ENCODE results near the gene TBCD.

The TBCD gene

DNA sequence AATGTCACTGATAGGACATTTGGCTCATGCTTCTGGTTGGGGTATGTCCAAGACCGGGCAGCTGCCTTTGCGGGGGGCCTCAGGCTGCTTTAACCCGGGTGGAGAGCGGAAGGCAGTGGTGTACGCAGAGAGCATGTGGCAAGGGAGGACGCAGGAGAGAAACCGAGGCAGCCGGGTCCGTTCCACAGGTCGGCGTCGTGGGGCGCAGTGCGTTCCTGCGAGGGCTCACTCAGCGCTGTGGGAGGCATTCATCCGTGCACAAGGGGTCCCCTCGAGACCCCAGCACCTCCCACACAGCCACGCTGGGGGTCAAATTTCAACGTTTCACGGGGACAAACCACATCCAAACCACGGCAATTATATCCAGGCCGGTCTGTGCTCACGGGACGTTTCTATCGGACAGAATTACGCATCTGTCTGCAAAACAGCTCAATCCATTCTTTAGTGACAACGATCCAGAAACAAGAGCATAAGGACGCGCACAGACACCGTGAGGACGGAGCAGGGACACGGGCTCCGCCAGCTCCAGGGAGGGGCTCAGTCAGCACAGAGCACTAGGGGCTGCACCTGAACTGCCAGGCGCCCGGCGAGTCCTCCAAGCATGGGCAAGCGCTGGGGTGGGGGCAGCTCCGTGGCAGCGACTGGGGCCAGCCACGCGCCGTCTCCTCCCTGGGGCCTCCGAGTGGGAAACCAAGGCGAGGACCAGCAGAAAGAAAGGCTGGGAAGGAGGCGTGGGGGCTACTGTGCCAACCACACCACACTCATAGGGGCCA, 219.1 kb downstream of the TBCD start:
- no peak overlapping the region for H3K4me3 ChIP-seq (ENCODE audit: low read depth, low read length)
- TF ChIP-seq, protein P1, sequence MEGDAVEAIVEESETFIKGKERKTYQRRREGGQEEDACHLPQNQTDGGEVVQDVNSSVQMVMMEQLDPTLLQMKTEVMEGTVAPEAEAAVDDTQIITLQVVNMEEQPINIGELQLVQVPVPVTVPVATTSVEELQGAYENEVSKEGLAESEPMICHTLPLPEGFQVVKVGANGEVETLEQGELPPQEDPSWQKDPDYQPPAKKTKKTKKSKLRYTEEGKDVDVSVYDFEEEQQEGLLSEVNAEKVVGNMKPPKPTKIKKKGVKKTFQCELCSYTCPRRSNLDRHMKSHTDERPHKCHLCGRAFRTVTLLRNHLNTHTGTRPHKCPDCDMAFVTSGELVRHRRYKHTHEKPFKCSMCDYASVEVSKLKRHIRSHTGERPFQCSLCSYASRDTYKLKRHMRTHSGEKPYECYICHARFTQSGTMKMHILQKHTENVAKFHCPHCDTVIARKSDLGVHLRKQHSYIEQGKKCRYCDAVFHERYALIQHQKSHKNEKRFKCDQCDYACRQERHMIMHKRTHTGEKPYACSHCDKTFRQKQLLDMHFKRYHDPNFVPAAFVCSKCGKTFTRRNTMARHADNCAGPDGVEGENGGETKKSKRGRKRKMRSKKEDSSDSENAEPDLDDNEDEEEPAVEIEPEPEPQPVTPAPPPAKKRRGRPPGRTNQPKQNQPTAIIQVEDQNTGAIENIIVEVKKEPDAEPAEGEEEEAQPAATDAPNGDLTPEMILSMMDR (IDR thresholded peaks at IDR 0.05; ENCODE audit: low read depth, low read length, missing control alignments) = no peak
- H3K27ac ChIP-seq = no peak overlapping the region
- H3K27me3 ChIP-seq (replicated peaks) = no peaks in the 10 kb centered on the region
- in situ Hi-C loops (cut with HindIII; ENCODE audit: low pct_ligation_motif_present, low sequenced_read_pairs) = no loop called here
- H3K36me3 ChIP-seq (replicated peaks) = no peaks in the 10 kb centered on the region
- DNase-seq = no peak

DNA sequence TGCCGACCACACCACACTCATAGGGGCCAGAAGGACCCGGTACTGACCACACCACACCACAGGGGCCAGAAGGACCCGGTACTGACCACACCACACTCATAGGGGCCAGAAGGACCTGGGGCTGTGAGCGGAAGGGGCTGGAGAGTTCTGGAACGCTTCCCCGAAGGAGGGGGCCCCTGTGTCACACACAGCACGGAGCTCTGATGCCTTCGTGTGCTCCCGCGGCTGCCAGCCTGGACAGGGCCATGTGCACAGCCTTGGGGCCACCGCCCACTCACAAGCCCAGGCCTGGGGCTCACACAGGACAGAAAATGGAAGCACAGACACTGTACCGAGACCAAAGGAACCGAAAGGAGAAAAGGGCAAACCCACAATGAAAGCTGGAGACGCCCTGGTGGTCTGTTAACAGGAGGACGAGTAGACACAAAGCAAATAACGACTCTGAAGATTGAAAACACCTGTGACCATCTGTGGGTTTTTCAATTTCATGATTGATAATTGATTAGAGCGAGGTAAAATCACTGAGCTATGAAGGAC, 221.0 kb downstream of the TBCD start:
- H3K27me3 ChIP-seq (replicated peaks) = no peaks in the 10 kb centered on the region
- no peak overlapping the region for H3K4me3 ChIP-seq (ENCODE audit: low read depth, low read length)
- no peaks in the 10 kb centered on the region for H3K36me3 ChIP-seq (replicated peaks)
- no peak for DNase-seq
- in situ Hi-C loops (cut with HindIII; ENCODE audit: low pct_ligation_motif_present, low sequenced_read_pairs) = no loop called here
- H3K27ac ChIP-seq = no peak overlapping the region
- TF ChIP-seq, protein P1 (IDR thresholded peaks at IDR 0.05; ENCODE audit: low read depth, low read length, missing control alignments) = no peak

DNA sequence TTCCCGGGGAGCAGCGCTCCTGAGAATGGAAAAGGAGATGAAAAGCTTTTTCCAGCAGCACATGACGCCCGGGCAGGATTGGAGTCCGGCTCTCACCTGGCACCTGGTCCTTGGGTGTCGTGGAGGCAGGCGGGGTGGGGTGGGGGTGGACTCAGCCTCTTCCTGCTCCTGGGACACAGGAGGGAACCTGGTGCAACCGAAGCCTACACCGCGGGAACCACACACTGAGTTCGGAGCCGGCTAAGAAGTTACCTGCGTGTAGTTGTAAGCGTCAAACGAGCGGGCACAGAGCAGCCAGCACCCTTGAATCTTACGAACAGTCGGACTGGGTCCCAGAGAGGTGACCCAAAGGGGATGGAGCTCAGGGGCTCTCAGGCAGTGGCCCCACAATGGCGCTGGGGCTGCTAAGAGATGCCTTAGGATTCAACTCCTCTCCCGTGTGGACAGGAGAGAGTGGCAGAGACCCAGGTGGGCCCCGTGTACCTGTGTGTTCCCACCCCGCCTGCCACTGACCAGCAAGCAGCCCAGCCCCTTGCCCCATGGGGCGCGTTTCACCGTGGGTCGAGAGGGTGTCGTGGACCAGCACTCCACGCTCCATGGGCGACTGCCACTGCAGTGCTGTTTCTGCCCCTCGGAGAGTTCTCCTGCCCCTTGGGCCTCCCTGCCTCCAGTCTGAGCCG, 221.7 kb downstream of the TBCD start:
- TF ChIP-seq, protein P1 (IDR thresholded peaks at IDR 0.05; ENCODE audit: low read depth, low read length, missing control alignments) = no peak
- H3K4me3 ChIP-seq (ENCODE audit: low read depth, low read length) = no peak overlapping the region
- no peak for DNase-seq
- H3K27ac ChIP-seq = no peak overlapping the region
- H3K36me3 ChIP-seq (replicated peaks) = no peaks in the 10 kb centered on the region
- in situ Hi-C loops (cut with HindIII; ENCODE audit: low pct_ligation_motif_present, low sequenced_read_pairs) = no loop called here
- H3K27me3 ChIP-seq (replicated peaks) = no peaks in the 10 kb centered on the region

DNA sequence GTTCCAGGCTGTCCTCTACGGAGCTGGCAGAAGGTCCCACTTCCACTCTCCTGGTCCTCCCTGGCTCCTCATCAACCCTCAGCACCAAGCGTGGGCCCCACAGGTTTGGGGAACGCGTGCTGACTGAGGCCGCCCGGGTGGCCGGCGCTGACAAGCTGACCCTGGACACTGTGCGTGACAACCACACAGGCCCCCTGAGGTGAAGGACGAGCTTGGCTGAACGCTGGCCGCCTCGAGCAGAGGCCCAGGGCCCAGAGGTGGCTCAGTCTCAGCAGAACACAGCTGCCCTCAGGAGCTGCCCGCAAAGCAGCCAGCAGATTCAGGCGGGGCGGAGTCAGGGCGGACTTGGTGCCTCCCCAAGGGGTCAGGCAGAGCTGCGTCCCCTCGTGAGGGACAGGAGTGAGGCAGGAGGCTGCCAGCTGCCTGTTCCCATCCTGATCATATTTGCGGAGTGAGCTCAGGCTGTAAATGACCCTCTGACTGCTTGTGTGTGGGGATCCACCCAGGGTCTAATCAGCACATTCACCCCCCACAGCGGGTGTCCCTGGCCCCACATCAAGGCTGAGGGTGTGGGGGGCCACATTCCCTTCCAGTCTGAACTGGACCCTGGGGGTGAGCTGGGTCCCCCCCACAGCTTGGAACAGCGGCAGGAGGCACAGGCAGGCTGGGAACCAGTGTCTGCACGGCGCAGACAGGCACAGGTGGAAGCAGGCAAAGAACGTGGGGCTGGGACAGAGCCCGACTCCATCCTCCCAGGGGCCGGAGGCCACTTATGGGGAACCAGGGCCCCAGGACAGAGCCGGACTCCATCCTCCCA, 222.5 kb downstream of the TBCD start:
- TF ChIP-seq, protein P1 (IDR thresholded peaks at IDR 0.05; ENCODE audit: low read depth, low read length, missing control alignments) = no peak
- no peak for DNase-seq
- H3K27ac ChIP-seq = no peak overlapping the region

DNA sequence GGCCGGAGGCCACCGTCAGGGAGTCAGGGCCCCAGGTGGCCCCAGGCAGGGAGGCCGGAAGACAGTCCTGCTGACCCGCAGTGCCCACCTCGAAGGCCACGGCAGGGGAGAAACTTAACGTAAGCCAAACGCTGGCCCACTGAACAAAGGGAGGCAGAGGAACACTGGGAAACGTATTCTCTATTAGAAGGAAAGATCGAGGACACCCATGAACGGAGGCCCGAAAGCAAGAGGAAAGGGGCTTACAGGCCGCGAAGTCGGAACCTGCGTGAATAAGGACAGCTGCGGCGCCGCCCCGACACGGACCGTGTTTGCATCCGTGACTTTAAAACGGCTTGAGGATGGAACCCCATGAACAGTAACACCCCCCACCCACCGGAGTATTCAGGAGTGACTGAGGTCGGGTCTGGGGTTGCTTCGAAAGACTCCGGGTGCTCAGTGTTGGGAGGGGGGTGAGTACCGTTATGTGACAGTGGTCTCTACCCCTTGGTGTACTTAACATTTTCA, 225.2 kb downstream of the TBCD start:
- DNase-seq = no peak
- Histone ChIP-seq H3K27ac (no peak overlapping the region), H3K4me3 (ENCODE audit: low read depth, low read length) (no peak overlapping the region), H3K27me3 (replicated peaks) (no peaks in the 10 kb centered on the region), H3K36me3 (replicated peaks) (no peaks in the 10 kb centered on the region)
- in situ Hi-C loops (cut with HindIII; ENCODE audit: low pct_ligation_motif_present, low sequenced_read_pairs) = no loop called here
- TF ChIP-seq, protein P1 (IDR thresholded peaks at IDR 0.05; ENCODE audit: low read depth, low read length, missing control alignments) = no peak

More for the DNA sequence above, 222.5 kb downstream of the TBCD start:
- H3K36me3 ChIP-seq (replicated peaks) = no peaks in the 10 kb centered on the region
- in situ Hi-C loops (cut with HindIII; ENCODE audit: low pct_ligation_motif_present, low sequenced_read_pairs) = no loop called here
- no peaks in the 10 kb centered on the region for H3K27me3 ChIP-seq (replicated peaks)
- no peak overlapping the region for H3K4me3 ChIP-seq (ENCODE audit: low read depth, low read length)
